ENCODE measurements around the gene CDKAL1.
"Not testable (repeated sequence)": the region's sequence is repeated elsewhere in the genome, so short reads cannot be mapped to it uniquely, and the experiment has no call there.

Gene CDKAL1

GRCh38 chr6:21024616-21025015, 490.4 kb downstream of the CDKAL1 start:
- DNase-seq (ENCODE audit: low spot score): no peak

GRCh38 chr6:21026576-21027273, 492.5 kb downstream of the CDKAL1 start:
- DNase-seq (ENCODE audit: low spot score): no peak

- no peak for DNase-seq (ENCODE audit: low spot score)
Observed at GRCh38 chr6:21027507-21027906, 493.2 kb downstream of the CDKAL1 start.

- DNase-seq (ENCODE audit: low spot score): no peak
Observed at GRCh38 chr6:21031182-21031581, 496.9 kb downstream of the CDKAL1 start.

GRCh38 chr6:21033084-21033483, 498.8 kb downstream of the CDKAL1 start:
- no peak for DNase-seq (ENCODE audit: low spot score)

- DNase-seq (ENCODE audit: low spot score): no peak
Observed at GRCh38 chr6:21033575-21034026, 499.3 kb downstream of the CDKAL1 start.

- no peak for DNase-seq (ENCODE audit: low spot score)
Observed at GRCh38 chr6:21034345-21034744, 500.1 kb downstream of the CDKAL1 start.

GRCh38 chr6:21037453-21037852, 503.2 kb downstream of the CDKAL1 start:
- no peak for DNase-seq (ENCODE audit: low spot score)

- no peak for DNase-seq (ENCODE audit: low spot score)
Observed at GRCh38 chr6:21039926-21040325, 505.7 kb downstream of the CDKAL1 start.

- no peak for DNase-seq (ENCODE audit: low spot score)
Observed at GRCh38 chr6:21045135-21045700, 511.0 kb downstream of the CDKAL1 start.

GRCh38 chr6:21046276-21046675, 512.0 kb downstream of the CDKAL1 start:
- no peak for DNase-seq (ENCODE audit: low spot score)

- DNase-seq (ENCODE audit: low spot score): no peak
Observed at GRCh38 chr6:21048047-21048446, 513.8 kb downstream of the CDKAL1 start.

GRCh38 chr6:21049148-21049547, 514.9 kb downstream of the CDKAL1 start:
- no peak for DNase-seq (ENCODE audit: low spot score)

- no peak for DNase-seq (ENCODE audit: low spot score)
Observed at GRCh38 chr6:21049572-21049971, 515.3 kb downstream of the CDKAL1 start.

- DNase-seq (ENCODE audit: low spot score): no peak
Observed at GRCh38 chr6:21050935-21051334, 516.7 kb downstream of the CDKAL1 start.

- no peak for DNase-seq (ENCODE audit: low spot score)
Observed at GRCh38 chr6:21051777-21052176, 517.5 kb downstream of the CDKAL1 start.

GRCh38 chr6:21053612-21054011, 519.4 kb downstream of the CDKAL1 start:
- DNase-seq (ENCODE audit: low spot score): peak; percentile 1

GRCh38 chr6:21055480-21055879, 521.2 kb downstream of the CDKAL1 start:
- DNase-seq (ENCODE audit: low spot score): not testable (repeated sequence)

- no peak for DNase-seq (ENCODE audit: low spot score)
Observed at GRCh38 chr6:21061892-21062291, 527.6 kb downstream of the CDKAL1 start.

GRCh38 chr6:21064756-21065340, 530.6 kb downstream of the CDKAL1 start:
- no peak for DNase-seq (ENCODE audit: low spot score)

- DNase-seq (ENCODE audit: low spot score): no peak
Observed at GRCh38 chr6:21067521-21067920, 533.3 kb downstream of the CDKAL1 start.

GRCh38 chr6:21070620-21071019, 536.4 kb downstream of the CDKAL1 start:
- DNase-seq (ENCODE audit: low spot score): no peak

GRCh38 chr6:21071780-21072468, 537.7 kb downstream of the CDKAL1 start:
- DNase-seq (ENCODE audit: low spot score): no peak
